Measurements from ENCODE around the gene RNF183. TPM values are rescaled to one million over a fixed set of nuclear protein-coding genes. Genes with fewer than 3 reads are reported as not detected.

RNF183 gene
- total RNA-seq, 8 experiments from 2014 or later = 0.14 to 1.6 (median 0.29) TPM; not detected in 1

DNA sequence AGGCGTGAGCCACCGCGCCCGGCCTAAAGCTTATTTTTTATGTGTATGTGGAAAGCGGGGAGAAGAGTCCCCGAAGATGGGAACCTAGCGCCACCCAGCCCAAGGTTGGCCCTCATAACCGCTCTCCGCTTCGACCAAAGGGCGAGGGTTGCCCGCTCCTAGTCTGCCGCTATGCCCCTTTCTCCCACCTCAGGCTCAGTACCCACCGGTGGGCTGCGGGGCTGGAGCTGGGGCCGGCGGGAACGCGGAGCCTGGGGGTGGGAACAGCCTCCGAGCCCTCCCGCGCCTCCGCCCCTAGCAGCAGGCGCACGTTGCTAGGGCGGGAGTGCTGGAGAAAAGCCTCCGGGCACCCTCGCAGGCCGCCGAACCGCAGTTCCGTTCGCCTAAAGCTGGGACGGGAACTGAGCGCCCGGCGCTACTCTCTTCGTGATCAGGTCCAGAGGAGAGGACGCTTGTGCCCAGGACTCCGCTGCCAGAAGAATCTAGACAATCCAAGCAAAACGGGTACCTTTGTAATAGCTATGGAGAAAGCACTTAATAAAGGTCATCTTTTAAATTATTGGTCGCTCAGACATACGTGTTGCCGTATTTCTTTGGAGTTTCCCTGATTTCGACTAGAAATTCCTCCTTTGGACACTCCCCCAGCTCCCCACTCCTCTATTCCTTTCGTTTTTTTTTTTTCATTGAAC, 37.0 kb upstream of the RNF183 start, which contains the start of gene WDR31:
Gene WDR31, minus strand, starts transcription at position 265 of the 689 bp plus-strand sequence. CDS start 8,253 bp downstream, outside the sequence.
- in situ Hi-C loops (cut with MboI; ENCODE audit: low pct_unique_long_range_greater_than_20kb in 2 of 9, low sequenced_read_pairs in 9 of 9, unreplicated experiment in 9 of 9) = no loop called here

DNA sequence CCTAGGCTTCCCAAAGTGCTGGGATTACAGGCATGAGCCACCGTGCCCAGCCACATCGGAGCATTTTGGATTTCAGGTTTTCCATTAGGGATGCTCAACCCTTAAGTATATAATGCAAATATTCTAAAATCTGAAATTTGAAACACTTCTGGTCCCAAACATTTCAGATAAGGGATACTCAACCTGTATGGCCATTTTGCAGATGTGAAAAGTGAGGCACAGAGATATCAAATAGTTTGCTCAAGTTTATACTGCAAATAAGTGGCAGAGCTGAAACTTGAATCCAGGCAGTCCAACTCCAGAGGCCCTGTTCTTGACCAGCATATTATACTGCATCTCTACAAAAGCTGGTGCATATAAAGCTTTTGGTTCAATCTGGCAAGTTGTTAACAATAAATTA, 34.5 kb upstream of the RNF183 start:
- H3K27ac ChIP-seq = no peak overlapping the region
- no peak for ATAC-seq (replicated peaks in 6 of 8)
- H3K4me1 ChIP-seq (replicated peaks in 1 of 2) = peaks cover 4 to 8% of the 10 kb centered on the region in 2 donors
- no CpG with 5 or more reads among the region's 2 CpGs for WGBS, 10 experiments
- H3K4me3 ChIP-seq = no peak overlapping the region
- in situ Hi-C loops (cut with MboI; ENCODE audit: low pct_unique_long_range_greater_than_20kb in 2 of 9, low sequenced_read_pairs in 9 of 9, unreplicated experiment in 9 of 9) = no loop called here

More for the DNA sequence above, 37.0 kb upstream of the RNF183 start, which contains the start of gene WDR31:
- Histone ChIP-seq H3K4me3 (peak within 1 kb of the TSS; percentile 61 to 79 (median 72)), H3K27ac (peak within 1 kb of the TSS; percentile 74 to 76), H3K4me1 (replicated peaks in 1 of 2) (peaks cover 4 to 11% of the 10 kb centered on the region in 2 donors)
- WGBS, 10 experiments = 0 to 10% (median 0%) methylated on average over 2 to 19 of the region's 46 CpGs; no CpG with 5 or more reads in 2 of the 10 experiments
- peak; percentile 88 to 97 (median 94) for ATAC-seq (replicated peaks in 6 of 8)

DNA sequence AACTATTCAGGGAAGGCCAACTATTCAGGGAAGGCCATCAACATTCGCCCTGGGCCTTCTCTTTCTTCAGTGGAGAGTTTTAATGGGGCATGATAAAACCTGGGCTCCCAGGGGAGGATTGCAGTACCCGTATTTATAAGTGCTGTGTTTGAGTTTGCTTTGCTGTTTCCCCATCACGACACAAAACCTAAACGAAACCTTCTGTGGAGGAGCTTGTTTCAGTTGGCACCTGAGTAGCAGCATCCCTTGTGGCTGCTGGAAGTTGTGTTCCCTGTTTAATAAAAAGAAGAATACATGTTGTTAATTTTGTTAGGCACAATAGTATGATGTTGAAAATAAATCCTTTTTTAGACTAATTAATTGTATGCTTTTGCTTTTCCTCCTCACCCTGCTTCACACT, 28.6 kb upstream of the RNF183 start:
- Histone ChIP-seq H3K27ac (no peak overlapping the region), H3K4me1 (replicated peaks in 1 of 2) (no peaks in the 10 kb centered on the region), H3K4me3 (no peak overlapping the region)
- in situ Hi-C loops (cut with MboI; ENCODE audit: low pct_unique_long_range_greater_than_20kb in 2 of 9, low sequenced_read_pairs in 9 of 9, unreplicated experiment in 9 of 9) = no loop called here
- WGBS, 10 experiments = 20 to 90% (median 69%) methylated on average over 1 to 4 of the region's 4 CpGs; no CpG with 5 or more reads in 2 of the 10 experiments
- no peak for ATAC-seq (replicated peaks in 6 of 8)

DNA sequence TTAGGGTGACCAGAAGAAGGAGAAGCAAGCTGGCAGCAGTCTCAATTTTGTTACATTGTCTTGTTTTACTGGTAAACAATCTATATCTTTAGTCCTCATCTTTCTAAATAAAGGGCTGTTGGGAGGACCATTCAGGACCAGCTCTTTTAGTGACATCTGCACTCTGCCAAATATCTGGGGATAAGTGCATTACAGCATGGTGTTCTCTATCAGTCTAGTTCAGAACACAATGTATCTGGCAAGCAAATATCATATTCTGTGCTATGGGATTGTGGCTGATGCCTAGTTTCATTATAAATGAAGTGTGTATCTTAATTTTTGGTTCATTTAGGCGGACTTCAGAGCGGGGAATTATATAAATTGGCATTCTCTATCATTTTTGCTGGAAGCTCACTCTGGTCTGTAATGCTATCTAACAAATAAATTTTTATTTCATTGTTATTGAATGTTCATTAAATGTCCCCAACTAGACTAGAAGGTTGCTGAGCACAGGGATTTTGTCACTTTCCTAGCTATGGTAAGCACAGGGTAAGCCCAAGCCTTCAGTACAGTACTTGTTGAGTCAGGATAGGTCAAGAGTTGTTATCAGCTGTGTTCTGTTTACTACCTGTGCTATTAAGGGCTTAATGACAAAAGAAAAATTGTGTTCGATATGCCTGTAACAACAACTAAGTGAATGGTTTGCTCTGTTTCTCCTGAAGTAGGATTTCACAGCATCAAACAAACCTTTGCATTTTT, 25.0 kb upstream of the RNF183 start:
- 72 to 100% (median 85%) methylated on average over 1 to 3 of the region's 3 CpGs; no CpG with 5 or more reads in 3 of the 10 experiments for WGBS, 10 experiments
- no peak overlapping the region for H3K27ac ChIP-seq
- in situ Hi-C loops (cut with MboI; ENCODE audit: low pct_unique_long_range_greater_than_20kb in 2 of 9, low sequenced_read_pairs in 9 of 9, unreplicated experiment in 9 of 9) = no loop called here
- no peak overlapping the region for H3K4me3 ChIP-seq
- no peaks in the 10 kb centered on the region for H3K4me1 ChIP-seq (replicated peaks in 1 of 2)
- ATAC-seq (replicated peaks in 6 of 8) = no peak

DNA sequence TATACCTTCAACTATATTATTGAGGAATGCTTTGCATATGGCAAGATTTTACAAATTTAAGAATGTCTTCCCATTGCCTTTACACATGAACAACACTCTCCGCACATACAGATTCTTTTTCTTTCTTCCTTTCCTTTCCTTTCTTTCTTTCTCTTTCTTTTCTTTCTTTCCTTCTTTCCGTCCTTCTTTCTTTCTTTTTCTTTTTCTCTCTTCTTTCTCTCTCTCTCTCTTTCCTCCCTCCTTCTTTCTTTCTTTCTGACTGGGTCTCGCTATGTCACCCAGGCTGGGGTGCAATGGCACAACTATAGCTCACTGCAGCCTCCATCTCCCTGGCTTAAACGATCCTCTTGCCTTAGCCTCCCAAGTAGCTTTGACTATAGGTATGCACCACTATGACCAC, 23.1 kb upstream of the RNF183 start:
- no peak for ATAC-seq (replicated peaks in 6 of 8)
- no peak overlapping the region for H3K4me3 ChIP-seq
- no peaks in the 10 kb centered on the region for H3K4me1 ChIP-seq (replicated peaks in 1 of 2)
- H3K27ac ChIP-seq = no peak overlapping the region
- in situ Hi-C loops (cut with MboI; ENCODE audit: low pct_unique_long_range_greater_than_20kb in 2 of 9, low sequenced_read_pairs in 9 of 9, unreplicated experiment in 9 of 9) = no loop called here
- WGBS, 10 experiments = 80 to 100% (median 95%) methylated on average over 1 to 4 of the region's 4 CpGs

DNA sequence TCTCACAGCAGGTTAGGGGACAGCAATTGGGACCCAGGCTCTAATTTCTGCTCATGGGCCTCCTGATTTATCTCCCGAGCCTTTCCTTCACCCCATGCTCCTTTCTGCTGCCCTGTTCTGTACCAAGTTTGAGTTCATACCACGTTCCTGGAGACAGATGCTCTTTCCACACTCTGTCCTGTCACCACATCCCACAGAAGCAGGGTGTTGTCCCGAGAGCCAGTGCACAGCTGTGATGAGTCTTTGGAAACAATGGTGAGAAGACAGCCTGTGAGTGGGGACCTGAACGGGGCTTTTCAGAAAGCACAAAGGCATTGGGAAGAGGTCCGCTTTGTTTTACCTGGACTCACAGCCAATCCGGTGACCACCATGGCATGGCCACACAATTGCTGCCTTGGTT, 19.5 kb upstream of the RNF183 start:
- Histone ChIP-seq H3K4me1 (replicated peaks in 1 of 2) (no peaks in the 10 kb centered on the region), H3K27ac (no peak overlapping the region), H3K4me3 (no peak overlapping the region)
- in situ Hi-C loops (cut with MboI; ENCODE audit: low pct_unique_long_range_greater_than_20kb in 2 of 9, low sequenced_read_pairs in 9 of 9, unreplicated experiment in 9 of 9) = loop anchor here in 2 of 9 experiments (25.0 kb wide), 2 partner anchors 265 to 340 kb away; no protein-coding TSS in a partner anchor
- 38 to 80% (median 62%) methylated on average over 2 to 5 of the region's 6 CpGs; no CpG with 5 or more reads in 3 of the 10 experiments for WGBS, 10 experiments
- ATAC-seq (replicated peaks in 6 of 8) = no peak

DNA sequence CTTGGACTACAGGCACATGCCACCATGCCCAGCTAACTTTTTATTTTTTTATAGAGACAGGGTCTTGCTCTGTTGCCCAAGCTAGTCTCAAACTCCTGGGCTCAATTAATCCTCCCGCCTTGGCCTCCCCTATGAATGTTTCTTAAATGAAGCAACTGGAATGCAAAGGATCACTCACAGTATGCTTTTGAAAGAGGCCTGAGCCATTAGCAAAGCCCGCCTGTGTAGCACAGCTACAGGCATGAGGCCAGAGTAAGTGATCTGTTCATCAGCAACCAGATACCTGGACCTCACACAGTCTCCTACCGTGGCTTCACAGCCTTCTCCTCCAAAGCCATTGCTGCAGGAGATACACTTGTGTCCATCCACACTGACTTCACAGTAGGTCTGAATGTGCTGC, 16.9 kb upstream of the RNF183 start:
- H3K27ac ChIP-seq = no peak overlapping the region
- WGBS, 10 experiments = 63 to 100% (median 88%) methylated on average over 1 to 2 of the region's 3 CpGs; no CpG with 5 or more reads in 4 of the 10 experiments
- ATAC-seq (replicated peaks in 6 of 8) = no peak
- H3K4me3 ChIP-seq = no peak overlapping the region
- H3K4me1 ChIP-seq (replicated peaks in 1 of 2) = peaks cover 0 to 2% of the 10 kb centered on the region in 2 donors
- in situ Hi-C loops (cut with MboI; ENCODE audit: low pct_unique_long_range_greater_than_20kb in 2 of 9, low sequenced_read_pairs in 9 of 9, unreplicated experiment in 9 of 9) = loop anchor here in 2 of 9 experiments (25.0 kb wide), 2 partner anchors 267 to 342 kb away; no protein-coding TSS in a partner anchor

DNA sequence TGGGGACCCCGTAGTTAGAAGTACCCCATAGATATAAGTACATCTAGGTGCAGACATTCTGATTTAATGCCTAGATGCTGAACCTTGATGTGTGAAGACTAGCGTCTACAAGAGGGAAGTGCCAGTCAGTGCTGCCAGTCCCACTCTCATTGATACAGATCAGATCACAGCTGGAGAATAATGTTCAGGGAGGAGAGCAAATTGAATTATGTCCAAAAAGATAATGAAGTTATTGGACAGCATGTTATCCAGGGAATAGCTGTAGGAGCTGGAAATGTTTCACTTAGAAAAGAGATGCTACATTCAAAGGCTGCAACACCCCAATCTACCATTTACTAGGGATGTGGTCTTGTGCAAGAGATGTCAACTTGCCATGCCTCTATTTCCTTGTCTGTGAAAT, 15.9 kb upstream of the RNF183 start:
- Histone ChIP-seq H3K27ac (no peak overlapping the region), H3K4me1 (replicated peaks in 1 of 2) (peaks cover 0 to 2% of the 10 kb centered on the region in 2 donors), H3K4me3 (no peak overlapping the region)
- in situ Hi-C loops (cut with MboI; ENCODE audit: low pct_unique_long_range_greater_than_20kb in 2 of 9, low sequenced_read_pairs in 9 of 9, unreplicated experiment in 9 of 9) = loop anchor here in 2 of 9 experiments (25.0 kb wide), 2 partner anchors 268 to 343 kb away; no protein-coding TSS in a partner anchor
- no peak for ATAC-seq (replicated peaks in 6 of 8)
- WGBS, 10 experiments = 42 to 100% (median 63%) methylated on average over 1 to 2 of the region's 2 CpGs; no CpG with 5 or more reads in 4 of the 10 experiments

DNA sequence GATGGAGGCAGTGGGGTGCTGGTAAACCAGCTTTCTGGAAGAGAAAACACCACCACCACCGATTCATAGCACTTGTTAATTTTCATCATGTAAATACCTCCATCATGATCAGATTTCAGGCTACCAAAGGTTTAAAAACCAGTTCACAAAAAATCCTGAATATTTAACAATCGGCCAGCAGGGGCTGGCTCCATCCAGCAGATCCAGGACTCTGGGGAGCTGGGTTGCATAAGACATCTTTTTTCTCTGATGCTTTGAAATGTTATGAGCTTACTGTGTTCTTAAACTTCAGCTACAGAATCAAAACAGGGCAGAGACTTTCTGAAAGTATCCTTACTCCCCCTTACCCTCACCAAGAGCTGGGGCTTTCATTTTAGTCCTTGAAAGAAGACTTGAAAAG, 14.6 kb upstream of the RNF183 start:
- 0 to 80% (median 53%) methylated on average over 1 to 2 of the region's 2 CpGs; no CpG with 5 or more reads in 1 of the 10 experiments for WGBS, 10 experiments

DNA sequence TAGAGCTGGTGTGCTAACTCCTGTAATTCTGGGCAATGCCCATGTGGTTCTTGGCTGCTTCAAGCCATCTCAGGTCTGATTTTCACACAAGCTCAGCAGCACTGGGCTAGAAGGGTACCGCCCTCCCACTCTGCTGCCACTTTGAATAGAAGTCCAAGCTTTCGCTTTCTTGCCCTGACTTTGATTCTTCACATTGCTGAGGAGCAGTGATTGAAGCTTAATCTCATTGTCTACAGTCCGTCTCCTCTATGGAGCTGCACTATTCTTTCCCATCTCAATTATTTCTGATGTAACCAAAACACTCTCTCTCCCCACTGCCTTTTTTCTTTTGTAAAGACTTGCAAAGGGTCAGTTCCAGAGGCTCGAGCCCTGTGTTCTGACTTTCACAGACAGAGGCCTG, 12.9 kb upstream of the RNF183 start:
- ATAC-seq (replicated peaks in 6 of 8) = peak in 4 of 8 experiments; percentile 31 to 66 (median 61)
- Histone ChIP-seq H3K27ac (no peak overlapping the region), H3K4me1 (replicated peaks in 1 of 2) (peaks cover 0 to 2% of the 10 kb centered on the region in 2 donors), H3K4me3 (no peak overlapping the region)
- in situ Hi-C loops (cut with MboI; ENCODE audit: low pct_unique_long_range_greater_than_20kb in 2 of 9, low sequenced_read_pairs in 9 of 9, unreplicated experiment in 9 of 9) = loop anchor here in 2 of 9 experiments (25.0 kb wide), 2 partner anchors 271 to 346 kb away; no protein-coding TSS in a partner anchor
- 51 to 86% (median 61%) methylated on average over 1 to 4 of the region's 4 CpGs; no CpG with 5 or more reads in 3 of the 10 experiments for WGBS, 10 experiments

More for the DNA sequence above, 14.6 kb upstream of the RNF183 start:
- Histone ChIP-seq H3K4me3 (no peak overlapping the region), H3K27ac (no peak overlapping the region), H3K4me1 (replicated peaks in 1 of 2) (peaks cover 0 to 2% of the 10 kb centered on the region in 2 donors)
- ATAC-seq (replicated peaks in 6 of 8) = peak in 1 of 8 experiments; percentile 30
- in situ Hi-C loops (cut with MboI; ENCODE audit: low pct_unique_long_range_greater_than_20kb in 2 of 9, low sequenced_read_pairs in 9 of 9, unreplicated experiment in 9 of 9) = loop anchor here in 2 of 9 experiments (25.0 kb wide), 2 partner anchors 270 to 345 kb away; no protein-coding TSS in a partner anchor

DNA sequence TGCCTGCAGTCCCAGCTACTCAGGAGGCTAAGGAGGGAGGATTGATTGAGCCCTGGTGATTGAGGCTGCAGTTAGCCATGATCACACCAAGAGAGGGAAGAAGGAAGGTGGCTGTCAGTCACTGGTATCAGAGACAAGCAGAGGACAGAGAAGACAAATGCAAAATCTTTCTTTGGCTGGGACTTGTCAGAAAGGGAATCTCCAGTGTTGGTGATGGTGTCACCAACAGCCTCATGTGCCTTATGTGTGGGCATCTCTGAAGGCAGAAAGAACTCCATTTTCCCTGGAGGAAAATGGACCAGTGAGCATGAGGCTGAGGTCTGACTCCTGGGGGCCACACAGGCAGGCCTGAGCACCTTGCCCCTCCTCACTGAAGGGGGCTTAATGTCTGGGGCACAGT, 12.1 kb upstream of the RNF183 start:
- Histone ChIP-seq H3K27ac (no peak overlapping the region), H3K4me1 (replicated peaks in 1 of 2) (peaks cover 0 to 2% of the 10 kb centered on the region in 2 donors), H3K4me3 (no peak overlapping the region)
- ATAC-seq (replicated peaks in 6 of 8) = no peak
- in situ Hi-C loops (cut with MboI; ENCODE audit: low pct_unique_long_range_greater_than_20kb in 2 of 9, low sequenced_read_pairs in 9 of 9, unreplicated experiment in 9 of 9) = loop anchor here in 2 of 9 experiments (25.0 kb wide), 2 partner anchors 272 to 347 kb away; no protein-coding TSS in a partner anchor

DNA sequence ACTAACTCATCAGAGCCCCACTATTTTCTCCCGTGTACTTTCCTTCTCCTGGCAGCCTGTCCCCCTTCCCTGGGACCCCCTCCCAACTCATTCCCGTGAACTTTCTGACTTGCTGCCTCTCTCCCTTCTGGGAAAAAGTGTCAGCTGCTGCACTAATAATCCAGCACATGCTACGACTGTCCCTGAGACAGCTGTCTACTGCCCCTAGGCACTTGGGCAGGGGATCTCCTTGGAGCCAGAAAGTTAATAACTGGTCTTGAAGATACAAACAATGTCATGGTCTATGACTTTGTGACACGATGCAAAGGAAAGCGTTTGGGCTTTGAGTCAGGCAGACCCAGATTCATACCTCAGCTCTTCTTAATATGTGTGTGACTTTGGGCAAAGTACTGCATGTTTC, 10.1 kb upstream of the RNF183 start:
- no peak overlapping the region for H3K27ac ChIP-seq
- no peak overlapping the region for H3K4me3 ChIP-seq
- WGBS, 10 experiments = 0 to 100% (median 75%) methylated on average over 1 to 5 of the region's 5 CpGs; no CpG with 5 or more reads in 3 of the 10 experiments
- H3K4me1 ChIP-seq (replicated peaks in 1 of 2) = peaks cover 0 to 2% of the 10 kb centered on the region in 2 donors
- ATAC-seq (replicated peaks in 6 of 8) = peak in 1 of 8 experiments; percentile 67
- in situ Hi-C loops (cut with MboI; ENCODE audit: low pct_unique_long_range_greater_than_20kb in 2 of 9, low sequenced_read_pairs in 9 of 9, unreplicated experiment in 9 of 9) = loop anchor here in 2 of 9 experiments (25.0 kb wide), 2 partner anchors 274 to 349 kb away; no protein-coding TSS in a partner anchor

All from motor neuron (in vitro differentiated cells).